Ascending aorta (tissue), 2 donors: ENCODE measurements around the gene NQO2. TPM values are rescaled to one million over a fixed set of nuclear protein-coding genes. Genes with fewer than 3 reads are reported as not detected.

Experiments
- DNase-seq, 2 donors: peaks; one replicate each; pipeline ENCODE4 v3.0.0-alpha.2; 2019; ENCODE audit warnings: low spot score in 2 of 2
- H3K27ac ChIP-seq, 2 donors: fragments of 200-600 bp; sonication (generic); one replicate each; pipeline ENCODE4 v1.5.1; 2016 to 2017; ENCODE audit warnings: mild to moderate bottlenecking in 1 of 2
- H3K27me3 ChIP-seq: fragments of 200-600 bp; sonication (generic); one replicate; pipeline ENCODE4 v1.5.1; 2017
- H3K36me3 ChIP-seq, 2 donors: fragments of 200-600 bp; sonication (generic); one replicate each; pipeline ENCODE4 v1.5.1; 2016
- H3K4me1 ChIP-seq, 2 donors: fragments of 200-600 bp; sonication (generic); one replicate each; pipeline ENCODE4 v1.5.1; 2016 to 2017; ENCODE audit warnings: mild to moderate bottlenecking in 1 of 2
- H3K4me3 ChIP-seq, 2 donors: fragments of 200-600 bp; sonication (generic); one replicate each; pipeline ENCODE4 v1.5.1; 2016 to 2017; ENCODE audit warnings: mild to moderate bottlenecking in 1 of 2
- H3K9me3 ChIP-seq, 2 donors: fragments of 200-600 bp; sonication (generic); one replicate each; pipeline ENCODE4 v1.5.1; 2016
- intact Hi-C: fragments of 100-400 bp; cut with DNase I; formaldehyde crosslinking; loops from one replicate; pipeline ENCODE4 v1.15.1; 2023
- total RNA-seq: library from RNA; depleted of rRNA; stranded (reverse); fragments of >200 nt; gene quantifications from one replicate; pipeline ENCODE4 v1.1.0, GENCODE V29; 2016
- TF ChIP-seq, protein P1 (sequence below), 3 experiments: fragments of 200-600 bp in 2 of 3; fragments of 450-650 bp in 1 of 3; sonication (generic) in 2 of 3; IDR thresholded peaks; one replicate each; pipeline ENCODE4 v1.5.1; 2016 to 2019; ENCODE audit warnings: antibody characterized with exemption in 3 of 3, mild to moderate bottlenecking in 1 of 3, moderate library complexity in 1 of 3

The NQO2 gene
- total RNA-seq, 1 donor from 2014 or later: 7.7 TPM

DNA sequence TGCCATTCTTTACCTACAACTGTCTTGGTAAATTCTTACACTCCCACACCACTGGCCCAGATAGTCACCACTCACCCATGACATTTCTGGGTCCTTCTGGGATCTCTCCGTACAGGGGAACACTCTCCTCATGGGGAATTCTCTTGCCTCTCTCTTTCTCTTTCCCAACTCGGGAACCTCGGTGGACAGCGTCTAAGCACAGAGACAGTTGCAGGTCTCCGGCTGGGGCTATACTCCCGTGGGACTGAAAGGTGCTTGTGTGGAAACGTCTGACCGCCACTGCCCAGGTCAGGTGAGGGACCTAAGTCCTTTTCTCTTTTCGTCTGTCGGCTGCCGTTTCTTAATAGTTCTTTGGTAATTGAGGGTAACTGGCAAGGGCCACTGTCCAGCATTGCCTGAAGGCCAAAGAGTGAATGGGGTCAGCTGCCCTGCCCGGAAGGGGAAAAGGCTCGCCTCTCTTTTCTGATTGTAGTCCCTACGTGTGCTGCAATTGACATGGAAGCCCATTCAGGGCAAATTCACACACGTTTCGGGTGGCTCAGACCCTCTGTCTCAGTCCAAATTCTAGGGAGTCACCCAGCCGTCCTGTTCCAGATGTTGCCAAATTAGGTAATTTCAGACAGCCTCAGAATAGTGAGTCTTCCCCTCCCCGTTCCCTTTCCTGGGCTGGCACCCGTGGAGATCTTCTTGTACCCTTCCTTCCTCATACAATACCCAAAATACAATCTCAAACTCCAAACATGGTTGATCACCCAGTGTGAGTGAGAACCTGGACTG lies 37.4 kb downstream of the NQO2 start:
- H3K4me1 ChIP-seq: no peaks in the 10 kb centered on the region
- H3K27ac ChIP-seq: no peak overlapping the region
- H3K27me3 ChIP-seq: no peaks in the 10 kb centered on the region
- H3K36me3 ChIP-seq: no peaks in the 10 kb centered on the region
- TF ChIP-seq, protein P1, sequence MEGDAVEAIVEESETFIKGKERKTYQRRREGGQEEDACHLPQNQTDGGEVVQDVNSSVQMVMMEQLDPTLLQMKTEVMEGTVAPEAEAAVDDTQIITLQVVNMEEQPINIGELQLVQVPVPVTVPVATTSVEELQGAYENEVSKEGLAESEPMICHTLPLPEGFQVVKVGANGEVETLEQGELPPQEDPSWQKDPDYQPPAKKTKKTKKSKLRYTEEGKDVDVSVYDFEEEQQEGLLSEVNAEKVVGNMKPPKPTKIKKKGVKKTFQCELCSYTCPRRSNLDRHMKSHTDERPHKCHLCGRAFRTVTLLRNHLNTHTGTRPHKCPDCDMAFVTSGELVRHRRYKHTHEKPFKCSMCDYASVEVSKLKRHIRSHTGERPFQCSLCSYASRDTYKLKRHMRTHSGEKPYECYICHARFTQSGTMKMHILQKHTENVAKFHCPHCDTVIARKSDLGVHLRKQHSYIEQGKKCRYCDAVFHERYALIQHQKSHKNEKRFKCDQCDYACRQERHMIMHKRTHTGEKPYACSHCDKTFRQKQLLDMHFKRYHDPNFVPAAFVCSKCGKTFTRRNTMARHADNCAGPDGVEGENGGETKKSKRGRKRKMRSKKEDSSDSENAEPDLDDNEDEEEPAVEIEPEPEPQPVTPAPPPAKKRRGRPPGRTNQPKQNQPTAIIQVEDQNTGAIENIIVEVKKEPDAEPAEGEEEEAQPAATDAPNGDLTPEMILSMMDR (IDR thresholded peaks at IDR 0.05): no peak
- no peaks in the 10 kb centered on the region for H3K9me3 ChIP-seq
- no peak overlapping the region for H3K4me3 ChIP-seq
- intact Hi-C loops: no loop called here
- DNase-seq: no peak

DNA sequence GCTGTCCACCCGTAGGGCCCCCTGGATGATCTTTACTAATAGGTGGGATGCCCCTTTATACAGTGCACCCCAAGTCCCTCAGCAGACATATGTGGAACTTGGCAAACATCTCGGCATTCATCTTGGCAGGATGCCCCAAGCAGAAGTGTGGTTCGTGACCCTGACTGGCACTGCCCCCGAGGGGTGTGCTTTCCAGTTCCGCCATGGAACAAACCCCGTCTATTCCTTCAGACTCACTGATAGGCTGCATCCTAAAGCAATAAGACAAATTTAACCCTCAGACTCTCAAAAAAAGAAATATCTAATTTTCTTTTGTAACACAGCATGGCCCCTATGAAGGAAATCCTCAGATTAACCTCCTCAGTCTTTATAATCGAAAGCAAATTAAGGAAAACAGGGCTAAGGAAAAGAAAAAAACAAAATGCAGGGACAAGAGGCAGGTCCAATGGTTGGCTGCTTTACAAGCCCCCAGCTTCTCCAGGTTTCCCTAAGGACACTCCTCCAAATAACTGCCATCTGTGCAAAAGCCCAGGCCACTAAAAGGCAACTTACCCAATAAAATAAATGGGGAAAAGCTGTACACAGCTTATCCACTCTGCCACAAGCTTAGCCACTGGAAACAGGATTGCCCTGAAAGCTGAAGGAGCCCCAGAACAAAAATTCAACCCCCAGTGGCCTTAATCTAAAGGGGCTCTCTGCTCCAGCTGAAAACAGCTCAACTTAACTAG lies 38.1 kb downstream of the NQO2 start:
- intact Hi-C loops: no loop called here
- Histone ChIP-seq H3K27ac (no peak overlapping the region), H3K4me1 (no peaks in the 10 kb centered on the region), H3K36me3 (no peaks in the 10 kb centered on the region), H3K4me3 (no peak overlapping the region), H3K9me3 (no peaks in the 10 kb centered on the region), H3K27me3 (no peaks in the 10 kb centered on the region)
- DNase-seq: no peak
- TF ChIP-seq, protein P1 (IDR thresholded peaks at IDR 0.05): no peak

DNA sequence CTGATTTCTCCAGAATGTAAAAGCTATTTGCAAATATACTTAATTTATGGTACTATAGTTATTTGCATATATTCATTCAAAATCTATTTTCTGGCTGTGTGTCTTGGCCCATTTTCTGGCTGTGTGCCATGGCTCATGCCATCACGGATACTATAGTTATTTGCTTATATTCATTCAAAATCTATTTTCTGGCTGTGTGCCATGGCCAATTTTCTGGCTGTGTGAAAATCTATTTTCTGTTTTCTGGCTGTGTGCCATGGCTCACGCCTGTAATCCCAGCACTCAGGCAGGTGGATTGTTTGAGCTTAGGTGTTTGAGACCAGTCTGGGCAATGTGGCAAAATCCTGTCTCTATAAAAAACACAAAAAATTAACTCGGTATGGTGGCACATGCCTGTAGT lies 39.7 kb downstream of the NQO2 start:
- TF ChIP-seq, protein P1 (IDR thresholded peaks at IDR 0.05): no peak
- no peaks in the 10 kb centered on the region for H3K9me3 ChIP-seq
- no peaks in the 10 kb centered on the region for H3K27me3 ChIP-seq
- H3K36me3 ChIP-seq: no peaks in the 10 kb centered on the region
- H3K4me1 ChIP-seq: no peaks in the 10 kb centered on the region
- intact Hi-C loops: no loop called here
- H3K4me3 ChIP-seq: no peak overlapping the region
- no peak overlapping the region for H3K27ac ChIP-seq
- DNase-seq: no peak

DNA sequence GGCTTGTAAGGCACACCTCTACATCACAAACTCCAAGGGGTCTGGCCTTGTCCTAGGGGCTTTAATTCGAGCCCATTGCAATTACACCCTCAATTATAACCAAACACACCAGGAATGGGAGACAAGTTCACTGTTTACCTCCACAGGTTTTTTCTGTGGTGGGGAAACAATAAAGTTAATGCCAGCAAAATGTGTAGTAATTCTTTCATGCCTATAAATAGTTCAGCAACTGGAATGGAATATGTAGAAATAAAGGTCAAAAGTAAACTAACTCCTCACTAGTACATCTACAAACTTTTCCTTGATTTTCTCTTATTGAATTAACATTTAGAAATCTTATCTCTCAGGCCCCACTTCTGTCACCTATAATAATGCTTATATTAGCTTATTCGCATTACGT lies 41.5 kb downstream of the NQO2 start:
- no peaks in the 10 kb centered on the region for H3K36me3 ChIP-seq
- H3K27ac ChIP-seq: no peak overlapping the region
- H3K9me3 ChIP-seq: no peaks in the 10 kb centered on the region
- H3K4me1 ChIP-seq: no peaks in the 10 kb centered on the region
- H3K4me3 ChIP-seq: no peak overlapping the region
- H3K27me3 ChIP-seq: no peaks in the 10 kb centered on the region
- TF ChIP-seq, protein P1 (IDR thresholded peaks at IDR 0.05): no peak
- no peak for DNase-seq
- intact Hi-C loops: no loop called here

DNA sequence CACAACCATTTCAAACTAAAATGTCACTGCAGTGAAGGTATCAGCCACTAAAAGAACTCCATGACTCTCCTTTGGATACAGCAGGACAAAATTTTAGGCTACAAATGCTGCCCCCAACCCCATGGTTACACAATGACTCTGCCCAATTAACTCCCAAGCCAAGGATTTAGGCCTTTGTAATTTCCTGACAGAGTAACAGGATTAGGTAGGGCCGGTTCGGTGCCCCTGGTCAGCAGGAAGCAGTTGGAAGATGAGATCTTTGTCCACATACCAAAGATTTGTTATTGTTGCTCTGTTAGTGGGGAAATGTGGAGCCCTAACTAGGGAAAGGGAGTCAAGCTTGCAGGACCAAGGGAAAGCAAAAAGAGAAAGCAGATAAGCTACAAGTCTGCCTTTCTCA lies 41.9 kb downstream of the NQO2 start:
- Histone ChIP-seq H3K27ac (no peak overlapping the region), H3K4me1 (no peaks in the 10 kb centered on the region), H3K36me3 (no peaks in the 10 kb centered on the region), H3K4me3 (no peak overlapping the region), H3K27me3 (no peaks in the 10 kb centered on the region), H3K9me3 (no peaks in the 10 kb centered on the region)
- no peak for DNase-seq
- intact Hi-C loops: no loop called here
- TF ChIP-seq, protein P1 (IDR thresholded peaks at IDR 0.05): no peak
